ENCODE measurements around the gene AGXT2.

Gene AGXT2

GRCh38 chr5:35002459-35002858, 45.3 kb downstream of the AGXT2 start:
- Histone ChIP-seq H3K18ac (ENCODE audit: low read depth in 1 of 2, low read length in 2 of 2) (no peak overlapping the region), H2BK5ac (ENCODE audit: low read depth, low read length, poor library complexity, severe bottlenecking) (no peak overlapping the region), H2BK15ac (ENCODE audit: low read depth, poor library complexity, severe bottlenecking) (no peak overlapping the region), H3K4ac (ENCODE audit: low read depth in 1 of 2, low read length in 2 of 2) (no peak overlapping the region), H4K91ac (ENCODE audit: low read length) (no peak overlapping the region), H2AFZ (ENCODE audit: low read depth, low read length) (no peak overlapping the region), H2BK12ac (ENCODE audit: low read length in 2 of 2) (no peak overlapping the region), H3K14ac (ENCODE audit: low read length in 2 of 2) (no peak overlapping the region), H3K4me3 (ENCODE audit: insufficient read depth in 1 of 2, low read depth in 1 of 2, low read length in 2 of 2) (no peak overlapping the region), H3K23ac (ENCODE audit: low read length in 2 of 2) (no peak overlapping the region), H3K36me3 (ENCODE audit: control insufficient read depth in 1 of 2, insufficient read depth in 2 of 2, low read depth in 1 of 2, low read length in 2 of 2) (no peaks in the 10 kb centered on the region), H3K27me3 (ENCODE audit: control insufficient read depth in 1 of 2, insufficient read depth in 1 of 2, low read length in 2 of 2) (peaks cover 0 to 46% of the 10 kb centered on the region in 2 experiments), H3K9ac (ENCODE audit: low read length) (no peak overlapping the region), H2BK120ac (ENCODE audit: low read depth, low read length) (no peak overlapping the region), H3K4me2 (ENCODE audit: low read length, poor library complexity, severe bottlenecking) (no peak overlapping the region), H3K79me1 (replicated peaks; ENCODE audit: low read length, poor library complexity, severe bottlenecking) (no peaks in the 10 kb centered on the region), H3K4me1 (ENCODE audit: control insufficient read depth, insufficient read depth, low read depth, low read length) (peaks cover 4% of the 10 kb centered on the region), H4K8ac (ENCODE audit: low read length) (no peak overlapping the region), H3K27ac (ENCODE audit: low read length, poor library complexity, severe bottlenecking) (no peak overlapping the region), H3K9me3 (ENCODE audit: control insufficient read depth, low read length) (no peaks in the 10 kb centered on the region), H2AK5ac (ENCODE audit: low read length, severe bottlenecking) (no peak overlapping the region)
- WGBS, result 93% methylated on average over 6 of the region's 6 CpGs
- DNase-seq, result no peak

- Histone ChIP-seq H4K8ac (ENCODE audit: low read length) (no peak overlapping the region), H3K9ac (ENCODE audit: low read length) (no peak overlapping the region), H3K27ac (ENCODE audit: low read length, poor library complexity, severe bottlenecking) (no peak overlapping the region), H2BK120ac (ENCODE audit: low read depth, low read length) (no peak overlapping the region), H3K23ac (ENCODE audit: low read length in 2 of 2) (no peak overlapping the region), H3K18ac (ENCODE audit: low read depth in 1 of 2, low read length in 2 of 2) (no peak overlapping the region), H3K4me2 (ENCODE audit: low read length, poor library complexity, severe bottlenecking) (no peak overlapping the region), H3K4ac (ENCODE audit: low read depth in 1 of 2, low read length in 2 of 2) (no peak overlapping the region), H2BK12ac (ENCODE audit: low read length in 2 of 2) (no peak overlapping the region), H3K9me3 (ENCODE audit: control insufficient read depth, low read length) (no peaks in the 10 kb centered on the region), H2BK5ac (ENCODE audit: low read depth, low read length, poor library complexity, severe bottlenecking) (no peak overlapping the region), H3K14ac (ENCODE audit: low read length in 2 of 2) (no peak overlapping the region), H3K27me3 (ENCODE audit: control insufficient read depth in 1 of 2, insufficient read depth in 1 of 2, low read length in 2 of 2) (peaks cover 0 to 41% of the 10 kb centered on the region in 2 experiments), H3K4me1 (ENCODE audit: control insufficient read depth, insufficient read depth, low read depth, low read length) (peaks cover 4% of the 10 kb centered on the region), H3K4me3 (ENCODE audit: insufficient read depth in 1 of 2, low read depth in 1 of 2, low read length in 2 of 2) (no peak overlapping the region), H4K91ac (ENCODE audit: low read length) (no peak overlapping the region), H2BK15ac (ENCODE audit: low read depth, poor library complexity, severe bottlenecking) (no peak overlapping the region), H3K79me1 (replicated peaks; ENCODE audit: low read length, poor library complexity, severe bottlenecking) (no peaks in the 10 kb centered on the region), H2AK5ac (ENCODE audit: low read length, severe bottlenecking) (no peak overlapping the region), H3K36me3 (ENCODE audit: control insufficient read depth in 1 of 2, insufficient read depth in 2 of 2, low read depth in 1 of 2, low read length in 2 of 2) (no peaks in the 10 kb centered on the region), H2AFZ (ENCODE audit: low read depth, low read length) (no peak overlapping the region)
- 100% methylated on average over 2 of the region's 3 CpGs for WGBS
- no peak for DNase-seq
Measured at GRCh38 chr5:35001842-35002241, 45.9 kb downstream of the AGXT2 start.

GRCh38 chr5:34998058-34998789, 49.5 kb downstream of the AGXT2 start:
- no peak overlapping the region for H4K91ac ChIP-seq (ENCODE audit: low read length)
- H3K9ac ChIP-seq (ENCODE audit: low read length), result no peak overlapping the region
- WGBS, result 88% methylated on average over 4 of the region's 6 CpGs

GRCh38 chr5:34996261-34996660, 51.5 kb downstream of the AGXT2 start:
- no peaks in the 10 kb centered on the region for H3K79me1 ChIP-seq (replicated peaks; ENCODE audit: low read length, poor library complexity, severe bottlenecking)
- no peak overlapping the region for H3K4me2 ChIP-seq (ENCODE audit: low read length, poor library complexity, severe bottlenecking)
- H2BK120ac ChIP-seq (ENCODE audit: low read depth, low read length), result no peak overlapping the region
- no peak overlapping the region for H4K91ac ChIP-seq (ENCODE audit: low read length)
- no peak overlapping the region for H3K4ac ChIP-seq (ENCODE audit: low read depth in 1 of 2, low read length in 2 of 2)
- no peak overlapping the region for H2BK5ac ChIP-seq (ENCODE audit: low read depth, low read length, poor library complexity, severe bottlenecking)
- H3K14ac ChIP-seq (ENCODE audit: low read length in 2 of 2), result no peak overlapping the region
- no peak overlapping the region for H2BK15ac ChIP-seq (ENCODE audit: low read depth, poor library complexity, severe bottlenecking)
- H3K36me3 ChIP-seq (ENCODE audit: control insufficient read depth in 1 of 2, insufficient read depth in 2 of 2, low read depth in 1 of 2, low read length in 2 of 2), result no peaks in the 10 kb centered on the region
- no peak overlapping the region for H3K23ac ChIP-seq (ENCODE audit: low read length in 2 of 2)
- no peak overlapping the region for H3K18ac ChIP-seq (ENCODE audit: low read depth in 1 of 2, low read length in 2 of 2)
- no peak overlapping the region for H3K27ac ChIP-seq (ENCODE audit: low read length, poor library complexity, severe bottlenecking)
- WGBS, result 90% methylated on average over 2 of the region's 2 CpGs
- DNase-seq, result no peak
- H3K9ac ChIP-seq (ENCODE audit: low read length), result no peak overlapping the region
- no peak overlapping the region for H2BK12ac ChIP-seq (ENCODE audit: low read length in 2 of 2)
- no peak overlapping the region for H2AFZ ChIP-seq (ENCODE audit: low read depth, low read length)
- H4K8ac ChIP-seq (ENCODE audit: low read length), result no peak overlapping the region
- no peaks in the 10 kb centered on the region for H3K9me3 ChIP-seq (ENCODE audit: control insufficient read depth, low read length)
- H3K4me1 ChIP-seq (ENCODE audit: control insufficient read depth, insufficient read depth, low read depth, low read length), result peaks cover 4% of the 10 kb centered on the region
- no peak overlapping the region for H2AK5ac ChIP-seq (ENCODE audit: low read length, severe bottlenecking)
- H3K27me3 ChIP-seq (ENCODE audit: control insufficient read depth in 1 of 2, insufficient read depth in 1 of 2, low read length in 2 of 2), result peaks cover 17 to 20% of the 10 kb centered on the region in 2 experiments
- no peak overlapping the region for H3K4me3 ChIP-seq (ENCODE audit: insufficient read depth in 1 of 2, low read depth in 1 of 2, low read length in 2 of 2)

More at GRCh38 chr5:34998058-34998789, 49.5 kb downstream of the AGXT2 start:
- Histone ChIP-seq H2AK5ac (ENCODE audit: low read length, severe bottlenecking) (no peak overlapping the region), H2BK5ac (ENCODE audit: low read depth, low read length, poor library complexity, severe bottlenecking) (peak overlapping the region; percentile 24), H2AFZ (ENCODE audit: low read depth, low read length) (no peak overlapping the region), H3K23ac (ENCODE audit: low read length in 2 of 2) (no peak overlapping the region), H2BK120ac (ENCODE audit: low read depth, low read length) (no peak overlapping the region), H3K4ac (ENCODE audit: low read depth in 1 of 2, low read length in 2 of 2) (no peak overlapping the region), H3K9me3 (ENCODE audit: control insufficient read depth, low read length) (no peaks in the 10 kb centered on the region), H3K4me2 (ENCODE audit: low read length, poor library complexity, severe bottlenecking) (no peak overlapping the region), H3K4me1 (ENCODE audit: control insufficient read depth, insufficient read depth, low read depth, low read length) (peaks cover 4% of the 10 kb centered on the region), H4K8ac (ENCODE audit: low read length) (no peak overlapping the region), H2BK12ac (ENCODE audit: low read length in 2 of 2) (no peak overlapping the region), H3K27me3 (ENCODE audit: control insufficient read depth in 1 of 2, insufficient read depth in 1 of 2, low read length in 2 of 2) (peaks cover 20 to 28% of the 10 kb centered on the region in 2 experiments), H2BK15ac (ENCODE audit: low read depth, poor library complexity, severe bottlenecking) (no peak overlapping the region), H3K18ac (ENCODE audit: low read depth in 1 of 2, low read length in 2 of 2) (no peak overlapping the region), H3K79me1 (replicated peaks; ENCODE audit: low read length, poor library complexity, severe bottlenecking) (no peaks in the 10 kb centered on the region), H3K27ac (ENCODE audit: low read length, poor library complexity, severe bottlenecking) (peak overlapping the region; percentile 30), H3K4me3 (ENCODE audit: insufficient read depth in 1 of 2, low read depth in 1 of 2, low read length in 2 of 2) (no peak overlapping the region), H3K14ac (ENCODE audit: low read length in 2 of 2) (no peak overlapping the region), H3K36me3 (ENCODE audit: control insufficient read depth in 1 of 2, insufficient read depth in 2 of 2, low read depth in 1 of 2, low read length in 2 of 2) (no peaks in the 10 kb centered on the region)
- no peak for DNase-seq
